ENCODE measurements around the gene FIZ1. TPM values are rescaled to one million over a fixed set of nuclear protein-coding genes. Genes with fewer than 3 reads are reported as not detected.
A peak's percentile ranks its signal among the peaks of the same experiment; 100 is the strongest.

The FIZ1 gene
- total and polyA plus RNA-seq, 2 experiments from 2014 or later: 5.4 to 10.1 TPM

- TF ChIP-seq ZNF114 (CRISPR knock-in tag; IDR thresholded peaks at IDR 0.05) (no peak), REST (IDR thresholded peaks at IDR 0.05; ENCODE audit: unreplicated experiment) (no peak), CTCF (conservative IDR thresholded peaks at IDR 0.05; ENCODE audit: low read depth in 2 of 2) (no peak), NANOG (IDR thresholded peaks at IDR 0.05; ENCODE audit: borderline replicate concordance) (no peak), STAT1 (IDR thresholded peaks at IDR 0.05; ENCODE audit: unreplicated experiment) (no peak), JUNB (IDR thresholded peaks at IDR 0.05; ENCODE audit: unreplicated experiment) (no peak), ETS1 (IDR thresholded peaks at IDR 0.05) (no peak), EZH2phosphoT487 (IDR thresholded peaks at IDR 0.05; ENCODE audit: unreplicated experiment) (no peak)
Observed at GRCh38 chr19:55552620-55553019, 46.7 kb downstream of the FIZ1 start (continued).

- peaks cover 17% of the 10 kb centered on the region for H3K27me3 Mint-ChIP-seq (ENCODE audit: insufficient read depth, low read depth, poor library complexity)
- H3K9me3 Mint-ChIP-seq: no peaks in the 10 kb centered on the region
- H3K36me3 Mint-ChIP-seq (ENCODE audit: low read depth): no peaks in the 10 kb centered on the region
- Histone ChIP-seq H3K4me3 (no peak overlapping the region), H3K79me2 (replicated peaks; ENCODE audit: insufficient read depth) (no peaks in the 10 kb centered on the region), H2AFZ (no peak overlapping the region), H3K4me1 (ENCODE audit: insufficient read depth) (peaks cover 17% of the 10 kb centered on the region), H3K4me2 (no peak overlapping the region; the same call in 1 of the 2 replicates), H3K27me3 (ENCODE audit: insufficient read depth) (no peaks in the 10 kb centered on the region), H3F3A (replicated peaks; ENCODE audit: low read depth) (no peaks in the 10 kb centered on the region; the same call in 1 of the 2 replicates), H3K36me3 (ENCODE audit: insufficient read depth) (no peaks in the 10 kb centered on the region), H3K27ac (ENCODE audit: low read depth) (no peak overlapping the region), H3K9me2 (ENCODE audit: insufficient read depth) (no peaks in the 10 kb centered on the region), H4K20me1 (replicated peaks; ENCODE audit: insufficient read depth) (no peaks in the 10 kb centered on the region)
- ATAC-seq: no peak
- no peak overlapping the region for H3K27ac Mint-ChIP-seq
- peak overlapping the region; percentile 13; the same call in 1 of the 3 replicates for H3K4me3 Mint-ChIP-seq
- H3K4me1 Mint-ChIP-seq: peaks cover 42% of the 10 kb centered on the region
- TF ChIP-seq EZH2phosphoT487 (IDR thresholded peaks at IDR 0.05; ENCODE audit: unreplicated experiment): no peak
- TF ChIP-seq STAT1 (IDR thresholded peaks at IDR 0.05; ENCODE audit: unreplicated experiment): no peak
- TF ChIP-seq CREB1 (CRISPR knock-in tag; IDR thresholded peaks at IDR 0.05; ENCODE audit: low read depth): no peak
- TF ChIP-seq CTCF (conservative IDR thresholded peaks at IDR 0.05; ENCODE audit: low read depth in 2 of 2): no peak
- TF ChIP-seq JUNB (IDR thresholded peaks at IDR 0.05; ENCODE audit: unreplicated experiment): no peak
- no peak for TF ChIP-seq POLR2AphosphoS5 (IDR thresholded peaks at IDR 0.05; ENCODE audit: low read depth)
- no peak for TF ChIP-seq NANOG (IDR thresholded peaks at IDR 0.05; ENCODE audit: borderline replicate concordance)
- no peak for TF ChIP-seq ETS1 (IDR thresholded peaks at IDR 0.05)
- no peak for DNase-seq (ENCODE audit: low spot score)
Observed at GRCh38 chr19:55552206-55552605, 47.1 kb downstream of the FIZ1 start.
